ENCODE results near the gene REM2.

DNA sequence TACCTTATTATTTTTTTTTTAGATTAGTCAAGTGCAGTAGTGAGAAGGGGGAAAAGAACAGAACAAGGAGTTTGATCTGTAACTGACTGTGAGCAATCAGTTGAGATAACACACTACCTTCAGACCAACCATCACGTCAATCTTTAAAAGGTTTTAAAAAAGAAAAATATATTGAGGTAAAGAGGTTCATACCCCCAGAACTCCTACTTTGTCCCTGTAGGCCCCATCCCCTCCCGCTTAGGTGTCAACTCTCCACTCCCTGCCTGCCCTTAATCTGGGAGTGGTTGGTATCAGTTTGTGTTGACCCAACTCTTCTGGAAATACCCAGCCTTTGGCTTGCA is 30.5 kb upstream of the REM2 start:
- no peak for TF ChIP-seq CTCF (IDR thresholded peaks at IDR 0.05)
- TF ChIP-seq ZFX (IDR thresholded peaks at IDR 0.05; ENCODE audit: borderline replicate concordance), result no peak
